ENCODE results near the gene NAP1L1.

The NAP1L1 gene

DNA sequence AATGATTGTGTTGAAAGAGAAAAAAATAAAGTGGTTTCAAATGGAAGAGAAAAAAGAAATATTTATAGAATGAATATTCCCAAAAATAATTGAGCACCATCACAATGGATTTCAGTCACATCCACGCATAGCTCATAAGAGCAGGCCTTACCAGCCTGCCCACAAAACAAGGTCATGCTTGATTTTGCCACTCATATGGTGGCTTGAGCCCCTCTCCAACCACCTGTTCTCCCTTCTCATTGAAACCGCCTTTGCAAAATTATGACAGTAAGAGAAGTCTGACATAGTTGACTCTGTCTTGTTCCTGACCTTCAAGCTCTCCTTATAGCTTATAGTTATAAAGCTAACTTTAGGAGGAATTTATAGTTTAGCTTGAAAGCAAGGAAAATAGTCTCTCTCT lies 33.3 kb upstream of the NAP1L1 start:
- no peak overlapping the region for H3K4me2 ChIP-seq (ENCODE audit: low read length)
- no peak overlapping the region for H2BK120ac ChIP-seq (ENCODE audit: low read depth, low read length)
- H3K27me3 ChIP-seq (ENCODE audit: insufficient read depth, low read length, poor library complexity): no peaks in the 10 kb centered on the region
- no peaks in the 10 kb centered on the region for H3K36me3 ChIP-seq (ENCODE audit: control insufficient read depth, insufficient read depth, low read length)
- H3K27ac ChIP-seq (ENCODE audit: low read depth, low read length): no peak overlapping the region
- no peak overlapping the region for H3K4ac ChIP-seq (ENCODE audit: low read depth, low read length)
- H3K56ac ChIP-seq (ENCODE audit: low read length): no peak overlapping the region
- no peak overlapping the region for H4K8ac ChIP-seq (ENCODE audit: low read depth, low read length)
- H3K9ac ChIP-seq (ENCODE audit: low read length): no peak overlapping the region
- H4K5ac ChIP-seq (ENCODE audit: low read length): no peak overlapping the region
- WGBS (ENCODE audit: extremely low coverage, insufficient coverage, low lambda C conversion rate): no CpG with 5 or more reads among the region's 2 CpGs
- no peaks in the 10 kb centered on the region for H3K4me1 ChIP-seq (ENCODE audit: control insufficient read depth, low read depth, low read length)
- no peaks in the 10 kb centered on the region for H3K79me1 ChIP-seq (ENCODE audit: low read length)
- no peak for DNase-seq
- no peaks in the 10 kb centered on the region for H3K79me2 ChIP-seq (ENCODE audit: control insufficient read depth, insufficient read depth, low read length)
- no peak overlapping the region for H3K23ac ChIP-seq (ENCODE audit: low read length)
- H2BK15ac ChIP-seq (replicated peaks; ENCODE audit: low read depth): no peak overlapping the region
- H2AK5ac ChIP-seq (ENCODE audit: low read length): no peak overlapping the region
- H3K4me3 ChIP-seq (ENCODE audit: low read length): no peak overlapping the region
- H2BK5ac ChIP-seq (ENCODE audit: low read length): no peak overlapping the region
- no peak overlapping the region for H3K18ac ChIP-seq (ENCODE audit: low read length)

DNA sequence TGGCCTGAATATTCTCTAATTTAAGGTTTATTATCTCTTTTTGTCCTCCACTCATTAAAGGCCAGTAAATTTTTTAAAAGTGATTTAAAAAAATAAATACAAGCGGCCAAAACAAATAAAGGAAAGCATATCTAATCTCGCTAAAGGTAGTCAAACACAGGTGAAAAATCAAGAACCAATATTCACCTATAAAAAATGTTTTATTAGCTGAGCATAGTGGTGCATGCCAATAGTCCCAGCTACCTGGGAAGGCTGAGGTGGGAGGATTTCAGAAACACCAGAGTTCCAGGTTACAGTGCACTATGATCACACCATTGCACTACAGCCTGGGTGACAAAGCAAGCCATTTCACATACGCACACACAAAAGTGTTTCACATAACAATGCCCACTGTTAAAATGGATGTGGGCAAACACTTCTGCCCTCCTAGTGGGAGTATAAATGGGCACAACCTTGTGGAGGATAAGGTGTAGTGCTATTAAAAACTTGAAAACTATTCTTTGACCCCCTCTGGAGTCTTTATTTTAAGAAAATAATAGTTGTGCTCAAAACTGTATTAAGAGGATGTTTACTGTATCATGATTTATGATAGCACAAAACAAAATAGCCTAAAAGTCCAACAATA lies 32.7 kb upstream of the NAP1L1 start:
- H3K4ac ChIP-seq (ENCODE audit: low read depth, low read length): no peak overlapping the region

DNA sequence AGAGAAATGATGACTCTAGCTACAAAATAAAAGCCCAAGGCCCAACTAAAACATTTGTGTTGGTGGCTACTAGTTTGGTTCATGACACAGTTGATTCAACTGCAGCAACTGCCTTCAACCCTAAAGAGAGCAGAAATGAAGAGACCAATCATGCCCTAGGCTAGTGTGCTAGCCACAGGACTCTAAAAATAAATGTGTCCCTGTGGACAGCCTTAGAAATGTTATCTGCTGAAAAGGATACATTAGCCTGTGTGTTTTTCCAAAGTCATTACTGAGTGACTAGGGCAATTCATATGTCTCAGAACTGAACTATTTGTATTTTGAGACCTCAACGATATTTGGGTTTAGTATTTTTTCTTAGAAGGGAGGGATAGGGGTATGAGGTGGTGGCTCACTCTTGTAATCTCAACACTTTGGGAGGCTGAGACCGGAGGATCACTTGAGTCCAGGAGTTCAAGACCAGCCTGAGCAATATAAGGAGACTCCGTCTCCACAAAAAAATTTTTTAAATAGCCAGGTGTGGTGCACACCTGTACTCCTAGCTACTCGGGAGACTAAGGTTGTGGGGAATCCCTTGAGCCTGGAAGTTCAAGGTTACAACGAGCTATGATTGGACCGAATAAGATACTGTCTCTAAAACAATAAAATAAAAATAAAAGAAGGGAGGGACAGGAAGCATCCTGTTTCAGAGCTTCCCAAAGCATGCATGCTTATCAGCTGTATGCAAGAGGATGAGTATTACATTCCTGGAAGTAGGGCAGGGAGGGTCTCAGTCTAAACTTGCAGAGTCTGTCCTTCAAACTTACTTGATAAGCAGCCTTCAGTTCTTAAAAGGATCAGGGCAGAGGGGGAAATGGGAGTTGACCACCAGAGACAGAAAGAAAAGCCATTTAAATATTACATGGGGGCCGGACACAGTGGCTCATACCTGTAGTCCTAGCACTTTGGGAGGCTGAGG lies 29.6 kb upstream of the NAP1L1 start:
- peak; percentile 60 for DNase-seq
- H3K23ac ChIP-seq (ENCODE audit: low read length): no peak overlapping the region
- no peaks in the 10 kb centered on the region for H3K27me3 ChIP-seq (ENCODE audit: insufficient read depth, low read length, poor library complexity)
- WGBS (ENCODE audit: extremely low coverage, insufficient coverage, low lambda C conversion rate): no CpG with 5 or more reads among the region's 7 CpGs
- H3K4ac ChIP-seq (ENCODE audit: low read depth, low read length): peak overlapping the region; percentile 20
- H2BK120ac ChIP-seq (ENCODE audit: low read depth, low read length): no peak overlapping the region
- no peak overlapping the region for H2BK5ac ChIP-seq (ENCODE audit: low read length)
- H3K18ac ChIP-seq (ENCODE audit: low read length): no peak overlapping the region
- no peaks in the 10 kb centered on the region for H3K4me1 ChIP-seq (ENCODE audit: control insufficient read depth, low read depth, low read length)
- H3K4me2 ChIP-seq (ENCODE audit: low read length): no peak overlapping the region
- no peak overlapping the region for H4K8ac ChIP-seq (ENCODE audit: low read depth, low read length)
- H4K5ac ChIP-seq (ENCODE audit: low read length): no peak overlapping the region
- no peak overlapping the region for H3K56ac ChIP-seq (ENCODE audit: low read length)
- no peak overlapping the region for H2AK5ac ChIP-seq (ENCODE audit: low read length)
- no peak overlapping the region for H2BK15ac ChIP-seq (replicated peaks; ENCODE audit: low read depth)
- no peak overlapping the region for H3K9ac ChIP-seq (ENCODE audit: low read length)
- H3K36me3 ChIP-seq (ENCODE audit: control insufficient read depth, insufficient read depth, low read length): no peaks in the 10 kb centered on the region
- H3K4me3 ChIP-seq (ENCODE audit: low read length): no peak overlapping the region
- H3K27ac ChIP-seq (ENCODE audit: low read depth, low read length): no peak overlapping the region
- no peaks in the 10 kb centered on the region for H3K79me1 ChIP-seq (ENCODE audit: low read length)
- no peaks in the 10 kb centered on the region for H3K79me2 ChIP-seq (ENCODE audit: control insufficient read depth, insufficient read depth, low read length)

More for the DNA sequence above, 32.7 kb upstream of the NAP1L1 start:
- Histone ChIP-seq H3K4me3 (ENCODE audit: low read length) (no peak overlapping the region), H2BK5ac (ENCODE audit: low read length) (no peak overlapping the region), H2BK15ac (replicated peaks; ENCODE audit: low read depth) (no peak overlapping the region), H3K4me1 (ENCODE audit: control insufficient read depth, low read depth, low read length) (no peaks in the 10 kb centered on the region), H3K4me2 (ENCODE audit: low read length) (no peak overlapping the region), H3K23ac (ENCODE audit: low read length) (no peak overlapping the region), H3K79me1 (ENCODE audit: low read length) (no peaks in the 10 kb centered on the region), H3K56ac (ENCODE audit: low read length) (no peak overlapping the region), H3K27ac (ENCODE audit: low read depth, low read length) (no peak overlapping the region), H3K9ac (ENCODE audit: low read length) (no peak overlapping the region), H3K18ac (ENCODE audit: low read length) (no peak overlapping the region), H2AK5ac (ENCODE audit: low read length) (no peak overlapping the region), H3K79me2 (ENCODE audit: control insufficient read depth, insufficient read depth, low read length) (no peaks in the 10 kb centered on the region), H3K27me3 (ENCODE audit: insufficient read depth, low read length, poor library complexity) (no peaks in the 10 kb centered on the region), H3K36me3 (ENCODE audit: control insufficient read depth, insufficient read depth, low read length) (no peaks in the 10 kb centered on the region), H4K8ac (ENCODE audit: low read depth, low read length) (no peak overlapping the region), H2BK120ac (ENCODE audit: low read depth, low read length) (no peak overlapping the region), H4K5ac (ENCODE audit: low read length) (no peak overlapping the region)
- no peak for DNase-seq
- no CpG with 5 or more reads among the region's 3 CpGs for WGBS (ENCODE audit: extremely low coverage, insufficient coverage, low lambda C conversion rate)

DNA sequence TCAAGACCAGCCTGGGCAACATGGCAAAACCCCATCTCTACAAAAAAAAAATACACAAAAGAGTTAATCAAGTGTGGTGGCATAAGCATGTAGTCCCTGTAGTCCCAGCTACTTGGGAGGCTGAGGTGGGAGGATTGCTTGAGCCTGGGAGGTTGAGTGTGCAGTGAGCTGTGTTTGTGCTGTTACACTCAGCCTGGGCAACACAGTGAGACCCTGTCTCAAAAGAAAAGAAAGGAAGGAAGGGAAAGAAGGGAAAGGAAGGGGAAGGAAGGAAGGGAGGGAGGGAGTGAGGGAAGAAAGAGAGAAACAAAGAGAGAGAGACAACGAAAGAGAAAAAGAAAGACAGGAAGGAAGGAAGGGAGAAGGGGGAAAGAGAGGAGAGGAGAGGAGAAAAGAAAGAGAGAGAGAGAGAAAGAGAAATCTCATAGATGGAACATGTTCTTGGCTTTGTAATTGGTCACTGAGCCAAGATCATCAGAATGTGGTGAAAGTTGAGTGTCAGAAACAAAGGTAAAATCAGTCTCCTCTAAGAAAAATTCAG lies 26.8 kb upstream of the NAP1L1 start:
- H2BK5ac ChIP-seq (ENCODE audit: low read length): no peak overlapping the region
- H3K4me1 ChIP-seq (ENCODE audit: control insufficient read depth, low read depth, low read length): no peaks in the 10 kb centered on the region
- no peaks in the 10 kb centered on the region for H3K79me1 ChIP-seq (ENCODE audit: low read length)
- H4K8ac ChIP-seq (ENCODE audit: low read depth, low read length): no peak overlapping the region
- H2AK5ac ChIP-seq (ENCODE audit: low read length): no peak overlapping the region
- H2BK15ac ChIP-seq (replicated peaks; ENCODE audit: low read depth): no peak overlapping the region
- H3K18ac ChIP-seq (ENCODE audit: low read length): no peak overlapping the region
- H3K36me3 ChIP-seq (ENCODE audit: control insufficient read depth, insufficient read depth, low read length): no peaks in the 10 kb centered on the region
- no CpG with 5 or more reads among the region's 1 CpG for WGBS (ENCODE audit: extremely low coverage, insufficient coverage, low lambda C conversion rate)
- H3K56ac ChIP-seq (ENCODE audit: low read length): no peak overlapping the region
- H3K9ac ChIP-seq (ENCODE audit: low read length): no peak overlapping the region
- no peak overlapping the region for H2BK120ac ChIP-seq (ENCODE audit: low read depth, low read length)
- H3K4ac ChIP-seq (ENCODE audit: low read depth, low read length): no peak overlapping the region
- no peak overlapping the region for H4K5ac ChIP-seq (ENCODE audit: low read length)
- no peak overlapping the region for H3K23ac ChIP-seq (ENCODE audit: low read length)
- no peak overlapping the region for H3K27ac ChIP-seq (ENCODE audit: low read depth, low read length)
- H3K4me2 ChIP-seq (ENCODE audit: low read length): no peak overlapping the region
- DNase-seq: no peak
- H3K27me3 ChIP-seq (ENCODE audit: insufficient read depth, low read length, poor library complexity): no peaks in the 10 kb centered on the region
- H3K79me2 ChIP-seq (ENCODE audit: control insufficient read depth, insufficient read depth, low read length): no peaks in the 10 kb centered on the region
- H3K4me3 ChIP-seq (ENCODE audit: low read length): no peak overlapping the region

DNA sequence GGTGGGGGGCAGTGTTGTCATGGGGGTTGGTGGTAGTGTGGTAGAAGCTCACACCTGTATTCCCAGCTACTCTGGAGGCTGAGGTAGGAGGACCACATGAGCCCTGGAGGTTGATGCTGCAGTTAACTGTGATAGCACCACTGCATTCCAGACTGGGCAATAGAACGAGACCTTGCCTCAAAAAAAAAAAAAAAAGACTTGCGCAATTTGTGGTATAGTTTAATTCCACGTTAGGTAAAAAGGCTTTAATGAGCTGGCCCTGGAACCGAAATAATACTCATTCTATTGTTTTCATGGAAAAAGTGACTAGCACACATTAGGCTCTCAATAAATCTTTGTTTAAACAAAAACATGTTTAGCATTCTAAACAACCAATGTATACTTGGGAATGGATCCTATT lies 25.4 kb upstream of the NAP1L1 start:
- Histone ChIP-seq H2AK5ac (ENCODE audit: low read length) (no peak overlapping the region), H3K9ac (ENCODE audit: low read length) (no peak overlapping the region), H2BK120ac (ENCODE audit: low read depth, low read length) (no peak overlapping the region), H4K8ac (ENCODE audit: low read depth, low read length) (no peak overlapping the region), H4K5ac (ENCODE audit: low read length) (no peak overlapping the region), H3K56ac (ENCODE audit: low read length) (no peak overlapping the region), H3K27me3 (ENCODE audit: insufficient read depth, low read length, poor library complexity) (no peaks in the 10 kb centered on the region), H3K4ac (ENCODE audit: low read depth, low read length) (no peak overlapping the region), H3K4me2 (ENCODE audit: low read length) (no peak overlapping the region), H3K4me1 (ENCODE audit: control insufficient read depth, low read depth, low read length) (no peaks in the 10 kb centered on the region), H3K79me2 (ENCODE audit: control insufficient read depth, insufficient read depth, low read length) (no peaks in the 10 kb centered on the region), H3K36me3 (ENCODE audit: control insufficient read depth, insufficient read depth, low read length) (no peaks in the 10 kb centered on the region), H2BK5ac (ENCODE audit: low read length) (no peak overlapping the region), H2BK15ac (replicated peaks; ENCODE audit: low read depth) (no peak overlapping the region), H3K4me3 (ENCODE audit: low read length) (no peak overlapping the region), H3K23ac (ENCODE audit: low read length) (no peak overlapping the region), H3K27ac (ENCODE audit: low read depth, low read length) (no peak overlapping the region), H3K79me1 (ENCODE audit: low read length) (no peaks in the 10 kb centered on the region), H3K18ac (ENCODE audit: low read length) (no peak overlapping the region)
- WGBS (ENCODE audit: extremely low coverage, insufficient coverage, low lambda C conversion rate): no CpG with 5 or more reads among the region's 4 CpGs
- DNase-seq: no peak
